ENCODE measurements around the gene SPATA2. TPM values are rescaled to one million over a fixed set of nuclear protein-coding genes. Genes with fewer than 3 reads are reported as not detected.

Gene SPATA2
- polyA plus RNA-seq, 1 donor from 2014 or later, result 7.1 TPM

DNA sequence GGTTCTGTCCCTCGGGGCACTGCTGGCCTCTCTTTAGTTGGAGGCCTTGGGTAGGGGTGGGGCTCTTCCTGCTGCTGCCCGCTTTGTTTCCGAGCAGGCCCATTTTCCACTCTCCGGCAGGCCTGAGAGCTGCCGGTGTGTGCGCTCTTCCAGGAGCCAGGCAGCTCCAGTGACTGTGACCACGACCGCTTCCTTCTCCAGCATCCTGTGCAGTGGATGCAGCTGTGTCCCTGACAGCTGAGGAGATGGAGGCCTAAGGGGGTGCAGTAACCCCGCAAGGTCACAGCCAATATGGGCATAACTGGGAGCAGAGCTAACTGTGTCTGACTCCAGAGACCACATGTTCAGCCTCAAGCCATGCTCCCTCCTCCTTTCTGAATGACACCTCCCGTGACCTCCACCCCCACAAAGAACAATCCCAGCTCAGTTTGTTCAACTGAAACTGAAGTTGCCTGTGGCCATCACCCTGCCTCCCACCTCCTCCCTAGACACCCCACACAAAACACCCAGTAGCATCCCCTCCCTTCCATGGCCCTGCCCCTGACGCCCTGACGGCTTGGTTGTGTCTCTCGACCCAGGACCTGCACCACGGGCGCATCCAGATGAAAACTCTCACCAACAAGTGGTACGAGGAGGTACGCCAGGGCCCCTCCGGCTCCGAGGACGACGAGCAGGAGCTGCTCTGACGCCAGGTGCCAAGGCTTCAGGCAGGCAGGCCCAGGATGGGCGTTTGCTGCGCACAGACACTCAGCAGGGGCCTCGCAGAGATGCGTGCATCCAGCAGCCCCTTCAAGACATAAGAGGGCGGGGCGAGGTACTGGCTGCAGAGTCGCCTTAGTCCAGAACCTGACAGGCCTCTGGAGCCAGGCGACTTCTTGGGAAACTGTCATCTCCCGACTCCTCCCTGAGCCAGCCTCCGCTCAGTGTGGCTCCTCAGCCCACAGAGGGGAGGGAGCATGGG lies 27.8 kb downstream of the SPATA2 start:
- no peaks in the 10 kb centered on the region for H3K9me3 Mint-ChIP-seq
- no peaks in the 10 kb centered on the region for H3K27me3 Mint-ChIP-seq
- peak overlapping the region in 2 of 3 donors; percentile 4 to 80 for H3K27ac Mint-ChIP-seq
- no peak overlapping the region for H3K4me3 Mint-ChIP-seq
- peaks cover 4 to 7% (median 7%) of the 10 kb centered on the region in 3 donors for H3K4me1 Mint-ChIP-seq
- peaks cover 7% of the 10 kb centered on the region for H3K36me3 Mint-ChIP-seq

DNA sequence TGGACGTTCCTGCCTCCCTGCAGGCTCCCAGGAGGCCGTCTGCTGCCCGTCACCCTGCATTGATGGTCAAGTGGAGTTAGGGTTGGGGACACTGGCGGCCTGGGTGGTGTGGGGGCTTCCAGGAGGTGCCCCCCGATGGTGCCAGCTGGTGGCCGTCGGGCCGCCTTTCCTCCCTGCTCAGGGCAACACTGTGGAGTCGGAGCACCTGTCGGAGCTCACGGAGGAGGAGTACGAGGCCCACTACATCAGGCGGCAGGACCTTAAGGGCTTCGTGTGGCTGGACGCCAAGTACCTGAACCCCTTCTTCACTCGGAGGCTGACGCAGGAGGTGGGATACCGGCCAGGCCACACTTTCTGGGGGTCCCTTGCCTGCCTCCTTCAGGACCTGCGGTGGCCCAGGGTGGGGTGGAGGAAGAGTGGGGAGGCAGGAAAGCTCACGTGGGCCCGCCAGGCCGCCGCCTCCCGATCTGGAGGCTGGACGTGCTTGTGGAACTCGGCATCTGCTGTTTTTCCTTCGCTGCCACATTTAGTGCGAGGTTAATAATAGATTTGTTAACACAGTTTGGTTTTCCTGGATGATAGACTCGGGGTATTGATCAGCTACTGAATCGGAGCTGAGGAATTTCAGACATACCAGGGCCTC lies 28.6 kb downstream of the SPATA2 start:
- no peaks in the 10 kb centered on the region for H3K9me3 Mint-ChIP-seq
- H3K36me3 Mint-ChIP-seq, result peaks cover 7% of the 10 kb centered on the region
- no peak overlapping the region for H3K4me3 Mint-ChIP-seq
- H3K27me3 Mint-ChIP-seq, result no peaks in the 10 kb centered on the region
- H3K4me1 Mint-ChIP-seq, result peaks cover 4 to 7% (median 6%) of the 10 kb centered on the region in 3 donors
- no peak overlapping the region for H3K27ac Mint-ChIP-seq

DNA sequence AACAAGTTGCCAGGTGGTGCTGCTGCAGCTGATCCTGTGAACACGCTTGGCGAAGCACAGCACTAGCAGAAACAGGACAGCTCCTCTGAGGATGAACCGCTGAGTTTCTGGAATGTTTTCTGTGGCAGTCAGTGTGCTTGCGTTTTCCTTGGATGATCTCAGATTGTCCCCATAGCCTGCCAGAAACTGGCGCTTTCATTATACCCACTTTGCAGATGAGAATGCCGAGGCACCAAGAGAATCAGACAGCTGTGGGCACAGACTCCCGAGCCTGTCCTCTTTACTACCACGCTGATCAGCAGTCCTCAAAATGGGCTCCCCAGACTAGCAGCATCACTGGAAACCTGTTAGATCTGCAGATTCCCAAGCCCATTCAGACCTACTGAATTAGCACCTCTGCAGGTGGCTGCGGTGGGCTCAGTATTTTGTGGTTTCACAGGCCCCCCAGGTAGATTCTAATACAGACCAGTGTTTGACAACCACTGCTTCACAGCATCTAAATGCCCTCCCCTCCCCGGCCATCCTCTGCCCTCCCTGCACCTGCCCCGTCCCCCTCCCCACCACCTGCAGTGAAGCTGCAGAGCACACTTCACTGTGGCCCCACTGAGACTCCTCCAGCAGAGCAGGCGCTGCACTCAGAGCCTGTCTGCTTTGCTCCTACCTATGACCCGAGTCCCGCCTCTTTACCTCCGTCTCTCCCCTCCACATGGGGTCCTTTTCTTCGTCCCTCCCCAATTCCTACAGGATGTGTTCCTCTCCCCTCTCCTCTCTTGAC lies 29.6 kb downstream of the SPATA2 start:
- no peaks in the 10 kb centered on the region for H3K27me3 Mint-ChIP-seq
- H3K4me3 Mint-ChIP-seq, result no peak overlapping the region
- peaks cover 7% of the 10 kb centered on the region for H3K36me3 Mint-ChIP-seq
- peaks cover 4 to 7% (median 6%) of the 10 kb centered on the region in 3 donors for H3K4me1 Mint-ChIP-seq
- no peak overlapping the region for H3K27ac Mint-ChIP-seq
- H3K9me3 Mint-ChIP-seq, result no peaks in the 10 kb centered on the region

DNA sequence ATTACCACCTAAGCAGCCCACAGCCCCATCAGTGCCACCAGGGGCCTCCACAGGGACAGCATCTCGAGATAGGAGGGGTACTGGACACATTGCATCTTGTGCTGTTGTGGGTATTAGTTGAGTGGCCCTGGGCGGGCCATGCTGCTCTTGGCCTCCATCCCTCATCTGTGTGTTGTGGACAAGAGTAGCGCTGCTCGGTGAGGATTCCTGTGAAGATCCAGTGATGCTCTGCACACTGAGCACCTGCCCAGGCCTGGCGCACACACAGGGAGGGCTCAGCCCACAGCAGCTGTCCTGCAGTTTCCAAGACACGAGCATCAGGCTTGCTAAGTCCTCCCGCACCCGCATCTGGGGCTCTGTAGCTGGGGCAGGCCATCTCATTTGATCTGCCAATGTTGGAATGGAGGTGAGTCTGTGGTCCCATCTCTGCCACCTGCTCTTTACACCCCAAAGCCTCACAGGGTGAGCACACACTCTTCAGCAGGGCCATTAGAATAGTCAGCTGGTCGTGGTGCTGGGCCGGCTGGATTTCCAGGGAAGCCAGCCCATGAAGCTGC lies 32.0 kb downstream of the SPATA2 start:
- H3K27me3 Mint-ChIP-seq, result no peaks in the 10 kb centered on the region
- H3K36me3 Mint-ChIP-seq, result peaks cover 4% of the 10 kb centered on the region
- H3K27ac Mint-ChIP-seq, result peak overlapping the region in 1 of 3 donors; percentile 27
- no peaks in the 10 kb centered on the region for H3K9me3 Mint-ChIP-seq
- H3K4me1 Mint-ChIP-seq, result peaks cover under 1 to 4% (median 2%) of the 10 kb centered on the region in 3 donors
- H3K4me3 Mint-ChIP-seq, result no peak overlapping the region

DNA sequence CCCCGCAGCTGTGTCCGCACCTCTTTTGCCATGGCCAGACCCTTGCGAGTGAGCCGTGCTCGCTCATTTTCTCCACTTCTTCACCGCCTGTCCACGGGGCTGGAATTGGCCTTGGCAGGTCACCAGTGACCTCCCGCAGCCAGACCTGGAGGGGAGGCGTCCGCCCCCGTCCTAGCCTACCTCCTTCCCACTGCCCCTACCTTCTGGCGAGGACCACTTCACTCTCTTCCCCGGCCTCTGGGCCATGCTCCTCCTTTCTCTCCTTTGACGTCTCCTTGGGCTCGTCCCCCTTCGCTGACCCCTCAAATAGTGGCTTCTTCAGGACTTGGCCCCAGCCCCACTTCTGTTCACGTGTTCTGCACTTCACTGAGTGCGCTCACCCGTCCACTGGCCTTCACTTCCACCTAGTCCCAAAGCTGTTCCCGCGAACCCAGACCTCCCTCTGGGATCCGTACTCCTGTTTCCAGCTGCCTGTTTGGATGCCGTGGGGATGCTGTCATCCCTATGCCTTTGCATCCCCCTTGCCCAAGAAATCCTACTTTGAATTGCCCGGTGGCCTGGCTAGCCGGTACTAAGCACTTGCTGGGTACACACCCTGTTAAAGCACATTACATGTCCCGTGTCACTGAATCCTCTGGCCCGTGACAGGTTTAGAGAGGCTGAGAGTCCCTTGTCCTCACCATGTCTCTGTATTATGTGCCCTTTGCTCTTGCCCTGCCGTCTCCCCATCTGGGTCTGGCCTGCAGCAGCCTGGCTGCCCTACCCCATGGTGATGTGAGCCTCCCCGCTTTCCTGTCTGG lies 33.0 kb downstream of the SPATA2 start:
- H3K27ac Mint-ChIP-seq, result peak overlapping the region in 1 of 3 donors; percentile 92
- H3K4me3 Mint-ChIP-seq, result no peak overlapping the region
- H3K4me1 Mint-ChIP-seq, result peaks cover 0 to 2% (median 0%) of the 10 kb centered on the region in 3 donors
- H3K36me3 Mint-ChIP-seq, result no peaks in the 10 kb centered on the region
- H3K27me3 Mint-ChIP-seq, result no peaks in the 10 kb centered on the region
- no peaks in the 10 kb centered on the region for H3K9me3 Mint-ChIP-seq

DNA sequence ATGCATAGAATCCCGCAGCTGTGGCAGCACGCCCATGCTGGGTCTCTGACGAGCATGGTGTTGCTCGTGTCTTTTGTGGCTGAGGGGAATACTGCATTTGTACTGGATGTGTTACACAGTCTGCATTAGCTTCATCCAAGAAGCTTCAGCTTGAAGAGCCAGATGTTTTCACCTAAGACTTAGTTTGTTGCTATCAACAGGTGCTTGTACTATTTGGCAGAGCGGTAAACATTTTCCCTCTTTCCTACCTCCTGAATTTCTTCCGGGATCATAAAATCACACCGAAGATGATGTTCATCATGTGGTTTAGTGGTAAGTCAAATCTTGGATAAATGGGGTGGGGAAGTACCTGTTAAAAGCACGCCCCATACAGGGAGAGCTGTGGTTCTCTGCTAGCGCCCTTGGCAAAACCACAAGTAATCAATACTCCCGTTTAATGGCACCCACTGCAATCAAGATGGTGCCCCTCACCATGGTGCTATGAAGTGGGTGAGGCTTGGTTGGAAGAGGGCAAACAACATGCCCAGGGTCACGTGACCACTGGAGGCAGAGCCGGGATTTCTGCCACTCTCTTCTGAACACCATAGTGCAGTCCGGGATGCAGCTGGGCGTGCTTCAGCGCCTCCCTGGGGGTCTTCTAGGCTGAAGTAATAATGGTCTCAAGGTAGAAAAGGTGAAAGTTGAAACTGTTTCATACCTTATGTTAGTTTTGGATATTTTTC lies 34.4 kb downstream of the SPATA2 start:
- peak overlapping the region in 1 of 3 donors; percentile 4 for H3K27ac Mint-ChIP-seq
- no peaks in the 10 kb centered on the region for H3K27me3 Mint-ChIP-seq
- H3K4me3 Mint-ChIP-seq, result no peak overlapping the region
- no peaks in the 10 kb centered on the region for H3K9me3 Mint-ChIP-seq
- H3K36me3 Mint-ChIP-seq, result no peaks in the 10 kb centered on the region
- H3K4me1 Mint-ChIP-seq, result peaks cover 0 to 2% (median 0%) of the 10 kb centered on the region in 3 donors

DNA sequence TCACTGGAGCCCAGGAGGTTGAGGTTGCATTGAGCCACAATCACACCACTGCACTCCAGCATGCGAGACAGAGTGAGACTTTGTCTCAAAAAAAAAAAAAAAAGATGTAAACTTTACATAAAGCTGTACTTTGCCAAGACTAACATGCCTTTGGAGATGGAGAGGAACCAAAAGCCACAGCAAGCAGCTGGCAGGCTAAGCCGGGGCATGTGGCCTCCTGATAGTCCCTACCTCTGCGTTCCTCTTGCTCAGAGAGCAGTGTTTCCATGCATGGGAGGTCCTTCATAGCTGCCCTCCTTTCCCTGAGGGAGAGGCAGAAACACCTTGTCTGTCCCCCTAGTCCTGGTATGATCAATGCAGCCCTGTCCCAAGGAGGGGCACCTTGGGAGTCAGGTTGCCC lies 35.2 kb downstream of the SPATA2 start:
- no peaks in the 10 kb centered on the region for H3K27me3 Mint-ChIP-seq
- no peaks in the 10 kb centered on the region for H3K36me3 Mint-ChIP-seq
- no peaks in the 10 kb centered on the region for H3K9me3 Mint-ChIP-seq
- peaks cover 0 to 2% (median 0%) of the 10 kb centered on the region in 3 donors for H3K4me1 Mint-ChIP-seq
- no peak overlapping the region for H3K4me3 Mint-ChIP-seq
- no peak overlapping the region for H3K27ac Mint-ChIP-seq

DNA sequence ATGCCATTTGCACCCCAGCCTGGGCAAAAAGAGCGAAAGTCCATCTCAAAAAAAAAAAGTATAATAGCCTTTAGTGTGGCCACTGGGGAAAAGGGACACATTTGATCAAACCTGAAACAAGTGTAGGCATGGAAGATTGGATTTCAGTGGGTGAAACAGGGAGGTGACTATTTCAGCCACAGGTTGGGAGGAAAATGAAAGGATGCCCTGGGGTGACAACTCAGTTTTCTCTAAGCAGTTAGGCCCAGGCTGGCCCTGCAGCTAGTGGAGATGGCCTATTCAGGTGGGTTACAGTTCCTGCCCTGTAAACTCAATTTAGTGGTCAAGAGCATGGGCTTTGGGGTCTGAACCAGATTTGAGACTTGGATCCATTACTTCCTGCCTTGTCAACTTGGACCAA lies 36.4 kb downstream of the SPATA2 start:
- H3K36me3 Mint-ChIP-seq, result peaks cover 3% of the 10 kb centered on the region
- H3K9me3 Mint-ChIP-seq, result no peaks in the 10 kb centered on the region
- no peak overlapping the region for H3K4me3 Mint-ChIP-seq
- peaks cover 0 to 5% (median 0%) of the 10 kb centered on the region in 3 donors for H3K4me1 Mint-ChIP-seq
- H3K27me3 Mint-ChIP-seq, result no peaks in the 10 kb centered on the region
- H3K27ac Mint-ChIP-seq, result no peak overlapping the region

DNA sequence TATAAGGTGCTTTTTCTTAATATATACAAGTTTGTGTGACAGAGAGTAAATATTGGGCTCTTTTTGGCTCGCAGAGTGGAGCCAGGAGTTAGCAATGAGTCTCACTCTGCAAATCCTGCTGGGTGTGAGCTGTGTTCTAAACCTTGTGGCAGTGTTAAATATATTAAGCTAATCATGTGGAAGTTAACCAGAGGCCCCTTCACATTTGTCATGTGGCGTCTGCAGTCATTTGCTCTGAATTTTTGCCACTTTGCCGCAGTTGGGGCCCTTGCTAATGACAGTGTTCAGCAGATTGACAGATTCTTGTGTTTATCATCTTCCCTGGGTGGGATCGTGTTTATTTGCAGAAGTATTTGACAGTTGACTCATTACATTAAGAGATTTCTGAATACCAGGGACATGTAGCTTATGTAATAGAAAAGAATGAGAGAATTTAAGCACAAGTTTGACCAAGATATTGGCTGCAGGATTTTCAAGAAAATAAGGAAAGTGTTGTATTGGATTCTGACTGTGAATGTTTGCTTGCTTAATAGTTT lies 37.9 kb downstream of the SPATA2 start:
- H3K27me3 Mint-ChIP-seq, result no peaks in the 10 kb centered on the region
- peaks cover 0 to 4% (median 0%) of the 10 kb centered on the region in 3 donors for H3K4me1 Mint-ChIP-seq
- peaks cover 3% of the 10 kb centered on the region for H3K36me3 Mint-ChIP-seq
- H3K9me3 Mint-ChIP-seq, result no peaks in the 10 kb centered on the region
- H3K27ac Mint-ChIP-seq, result no peak overlapping the region
- no peak overlapping the region for H3K4me3 Mint-ChIP-seq

DNA sequence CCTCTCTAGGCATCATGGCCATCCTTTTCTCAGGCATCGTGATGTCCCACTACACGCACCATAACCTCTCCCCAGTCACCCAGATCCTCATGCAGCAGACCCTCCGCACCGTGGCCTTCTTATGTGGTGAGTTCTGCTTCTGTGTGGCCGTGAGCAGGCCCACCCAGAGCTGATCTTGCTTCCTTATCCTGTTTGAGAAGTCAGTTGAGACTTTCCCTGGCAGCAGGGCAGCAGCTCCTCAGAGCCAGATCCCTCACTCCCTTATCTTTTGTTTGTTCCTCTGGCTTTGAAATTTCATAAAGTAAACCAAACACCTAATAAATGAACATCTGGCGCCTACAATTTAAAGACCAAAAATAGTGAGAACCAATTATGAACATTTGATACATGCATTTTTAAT lies 40.6 kb downstream of the SPATA2 start:
- H3K4me3 Mint-ChIP-seq, result peak overlapping the region in 1 of 4 donors; percentile 68
- H3K27me3 Mint-ChIP-seq, result no peaks in the 10 kb centered on the region
- peaks cover 6% of the 10 kb centered on the region for H3K36me3 Mint-ChIP-seq
- peaks cover 0 to 3% (median 0%) of the 10 kb centered on the region in 3 donors for H3K4me1 Mint-ChIP-seq
- no peaks in the 10 kb centered on the region for H3K9me3 Mint-ChIP-seq
- peak overlapping the region in 1 of 3 donors; percentile 33 for H3K27ac Mint-ChIP-seq

DNA sequence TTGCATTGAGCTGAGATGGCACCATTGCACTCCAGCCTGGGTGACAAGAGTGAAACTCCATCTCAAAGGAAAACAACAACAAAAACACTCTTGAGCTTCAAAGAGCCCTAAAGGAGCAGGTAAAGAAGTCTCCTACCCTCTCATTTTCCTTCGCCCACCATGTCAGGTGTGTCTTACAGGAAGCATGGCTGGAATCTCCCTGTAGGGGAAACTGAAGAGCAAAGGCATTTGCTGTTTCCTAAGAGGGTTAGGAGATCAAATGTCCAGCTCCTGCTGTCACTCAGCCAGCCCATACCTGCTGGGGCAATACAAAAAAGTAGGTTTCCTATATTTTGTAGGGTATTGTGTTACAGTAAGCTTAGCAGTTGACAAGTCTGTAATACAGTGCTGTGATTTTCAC lies 43.3 kb downstream of the SPATA2 start:
- no peaks in the 10 kb centered on the region for H3K9me3 Mint-ChIP-seq
- no peak overlapping the region for H3K27ac Mint-ChIP-seq
- no peaks in the 10 kb centered on the region for H3K27me3 Mint-ChIP-seq
- H3K4me3 Mint-ChIP-seq, result no peak overlapping the region
- H3K4me1 Mint-ChIP-seq, result peaks cover 11 to 14% (median 14%) of the 10 kb centered on the region in 3 donors
- H3K36me3 Mint-ChIP-seq, result peaks cover 11% of the 10 kb centered on the region

DNA sequence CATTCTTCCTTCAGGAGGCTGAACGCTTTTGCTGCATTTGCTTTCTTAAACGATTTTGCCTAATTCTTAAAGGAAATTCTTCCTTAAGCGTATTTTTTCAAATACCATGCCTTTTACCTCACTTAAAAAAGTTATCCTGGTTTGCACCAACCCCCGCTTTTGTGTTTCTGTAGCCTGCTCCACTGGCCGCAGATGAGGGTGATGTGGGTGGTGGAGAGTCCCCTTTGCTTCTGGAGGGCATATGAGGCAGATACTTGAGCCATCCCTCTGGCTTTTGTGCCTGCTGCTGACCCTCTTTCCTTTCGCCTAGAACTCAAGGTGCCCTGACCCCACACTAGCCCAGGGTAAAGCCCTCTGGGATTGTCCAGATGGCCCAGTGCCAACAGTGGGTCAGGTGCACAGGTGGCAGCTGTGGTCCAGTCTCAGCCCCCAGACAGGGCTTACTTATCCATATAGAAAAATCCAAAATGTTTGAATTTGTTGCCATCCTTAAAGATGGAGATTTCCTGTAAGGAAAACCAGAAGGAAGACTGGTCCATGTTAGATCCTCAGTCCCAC lies 43.9 kb downstream of the SPATA2 start:
- Mint-ChIP-seq H3K4me1 (peaks cover 15 to 20% (median 18%) of the 10 kb centered on the region in 3 donors), H3K4me3 (no peak overlapping the region), H3K27me3 (no peaks in the 10 kb centered on the region), H3K9me3 (no peaks in the 10 kb centered on the region), H3K27ac (peak overlapping the region in 1 of 3 donors; percentile 23), H3K36me3 (peaks cover 11% of the 10 kb centered on the region)

DNA sequence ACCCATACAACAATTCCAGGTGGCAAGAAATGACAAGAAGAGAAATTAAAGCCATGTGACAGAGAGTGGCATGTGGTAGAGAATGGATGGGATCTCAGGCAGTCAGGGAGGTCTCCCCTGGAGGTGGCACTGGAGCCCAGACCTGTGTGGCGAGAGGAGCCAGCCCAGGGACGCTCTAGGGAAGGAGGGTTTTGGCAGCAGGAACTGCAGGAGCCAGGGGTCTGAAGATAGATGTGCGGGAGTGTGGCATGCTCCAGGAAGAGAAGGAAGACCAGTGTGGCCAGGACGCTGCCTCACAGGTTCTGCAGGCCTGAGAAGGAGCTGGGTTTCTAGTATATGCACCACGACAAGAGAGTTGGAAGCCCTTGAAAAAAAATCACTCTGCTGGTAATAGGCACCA lies 45.1 kb downstream of the SPATA2 start:
- Mint-ChIP-seq H3K27ac (peak overlapping the region in 2 of 3 donors; percentile 6 to 27), H3K27me3 (no peaks in the 10 kb centered on the region), H3K4me3 (no peak overlapping the region), H3K9me3 (no peaks in the 10 kb centered on the region), H3K36me3 (peaks cover 11% of the 10 kb centered on the region), H3K4me1 (peaks cover 21 to 26% (median 23%) of the 10 kb centered on the region in 3 donors)
